Activated CD8-positive, alpha-beta memory T cell treated with anti-CD3 and anti-CD28 coated beads, Interleukin-2, amount 50 U/mL, for 1 hour (primary cell): ENCODE measurements around the gene MREG.
"Not testable (repeated sequence)": the region's sequence is repeated elsewhere in the genome, so short reads cannot be mapped to it uniquely, and the experiment has no call there.

Source experiments
- DNase-seq: peaks from one replicate; pipeline ENCODE4 v3.0.0-alpha.2; 2020; ENCODE audit errors: extremely low read depth

MREG gene

DNA sequence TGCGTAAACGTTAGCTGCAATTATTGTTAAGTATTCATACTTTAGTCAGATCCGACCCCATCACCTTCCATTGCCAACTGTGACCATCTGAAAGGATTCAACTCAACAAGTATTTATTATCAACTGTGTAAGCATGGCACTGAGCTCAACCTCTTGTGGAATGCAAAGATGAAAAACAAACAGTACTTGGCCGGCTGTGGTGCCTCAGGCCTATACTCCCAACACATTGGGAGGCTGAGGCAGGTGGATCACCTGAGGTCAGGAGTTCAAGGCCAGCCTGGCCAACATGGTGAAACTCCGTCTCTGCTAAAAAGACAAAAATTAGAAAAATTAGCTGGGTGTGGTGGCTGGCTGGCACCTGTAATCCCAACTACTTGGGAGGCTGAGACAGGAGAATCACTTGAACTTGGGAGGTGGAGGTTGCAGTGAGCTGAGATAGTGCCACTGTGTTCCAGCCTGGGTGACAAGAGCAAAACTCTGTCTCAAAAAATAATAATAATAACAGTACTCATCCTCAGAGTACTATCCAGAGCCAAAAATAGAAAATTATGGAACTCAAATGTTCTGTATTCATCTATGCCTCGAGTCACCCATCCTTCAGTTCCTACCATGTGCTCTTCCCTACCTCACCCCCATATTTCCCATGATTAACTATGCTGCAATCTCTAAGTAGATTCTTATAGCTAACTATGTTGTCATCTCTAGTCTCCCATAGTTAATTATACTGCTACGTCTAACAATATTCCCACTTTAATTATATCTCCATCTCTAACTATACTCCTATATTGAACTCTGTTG is 8.6 kb upstream of the MREG start:
- no peak for DNase-seq

DNA sequence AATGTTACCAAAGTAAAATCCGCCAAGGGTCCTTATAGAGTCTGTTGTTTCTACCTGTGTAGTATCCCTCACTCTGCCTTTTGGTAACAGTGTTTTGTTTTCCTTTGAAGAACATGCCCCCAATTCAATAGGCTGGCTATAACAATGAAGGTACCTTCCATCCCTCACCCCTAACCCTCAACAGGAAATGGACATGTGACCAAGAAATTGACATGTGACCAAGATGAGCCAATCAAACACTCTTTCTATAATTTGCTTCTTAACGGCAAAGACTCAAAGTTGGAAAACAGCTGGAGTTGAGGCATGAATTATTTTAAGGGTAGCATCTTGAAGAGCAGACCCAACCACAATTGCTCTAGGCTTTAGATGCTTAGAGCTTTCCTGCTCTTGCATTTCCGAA is 5.4 kb upstream of the MREG start:
- no peak for DNase-seq

GRCh38 chr2:216017365-216017764 is 4.0 kb upstream of the MREG start:
- DNase-seq = no peak

DNA sequence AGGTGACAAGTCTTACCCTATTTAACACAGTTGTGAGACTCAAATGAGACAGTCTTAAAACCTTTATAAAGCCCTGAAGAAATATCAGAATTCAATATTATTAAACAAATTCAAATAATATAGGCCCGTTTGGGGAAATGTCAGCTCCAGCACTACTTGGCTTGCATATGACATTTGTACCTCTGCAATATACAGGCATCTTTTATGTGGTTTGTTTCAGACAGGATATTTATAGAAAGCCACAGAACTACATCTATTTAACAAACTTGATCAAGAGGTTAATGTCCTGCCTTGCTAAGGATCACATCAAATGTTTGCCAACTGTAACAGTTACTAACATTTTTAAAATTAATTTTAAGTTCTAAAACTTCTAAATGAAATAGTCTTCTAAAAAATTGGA is 3.2 kb upstream of the MREG start:
- DNase-seq = no peak

DNA sequence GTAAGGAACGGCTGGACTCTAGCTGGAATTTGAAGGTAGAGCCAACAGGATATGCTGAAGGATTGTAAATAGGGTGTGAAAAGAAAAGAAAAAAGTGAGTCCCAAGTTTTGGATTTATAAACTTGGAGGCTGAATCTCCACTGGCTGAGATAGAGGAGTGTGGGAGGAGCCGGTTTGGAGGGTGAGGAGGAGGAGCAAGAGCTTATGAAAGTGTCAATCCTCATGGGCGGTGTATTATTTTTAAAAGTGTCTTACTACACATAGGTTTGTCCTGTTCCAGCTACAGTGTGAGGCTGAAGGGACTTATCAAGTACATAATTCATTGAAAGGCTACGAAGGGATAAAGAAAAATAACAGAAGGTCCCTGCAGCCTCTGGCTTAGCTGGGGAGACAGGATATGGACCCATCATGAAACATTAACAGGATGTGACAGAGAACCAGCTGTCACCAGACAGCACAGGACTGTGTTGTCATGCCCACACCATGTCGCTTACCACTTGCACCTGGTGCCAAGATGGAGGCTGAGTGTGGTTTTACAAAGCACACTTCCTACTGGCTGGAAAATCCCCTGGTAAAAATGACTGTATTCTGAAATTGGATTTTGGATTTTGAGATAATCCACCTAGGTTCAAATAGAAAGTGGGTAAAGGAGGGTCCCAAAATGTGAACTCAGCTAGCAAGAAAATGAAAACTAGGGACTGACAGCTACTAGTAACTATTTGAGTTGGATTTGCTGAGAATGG is 2.5 kb upstream of the MREG start:
- peak; percentile 20 for DNase-seq

DNA sequence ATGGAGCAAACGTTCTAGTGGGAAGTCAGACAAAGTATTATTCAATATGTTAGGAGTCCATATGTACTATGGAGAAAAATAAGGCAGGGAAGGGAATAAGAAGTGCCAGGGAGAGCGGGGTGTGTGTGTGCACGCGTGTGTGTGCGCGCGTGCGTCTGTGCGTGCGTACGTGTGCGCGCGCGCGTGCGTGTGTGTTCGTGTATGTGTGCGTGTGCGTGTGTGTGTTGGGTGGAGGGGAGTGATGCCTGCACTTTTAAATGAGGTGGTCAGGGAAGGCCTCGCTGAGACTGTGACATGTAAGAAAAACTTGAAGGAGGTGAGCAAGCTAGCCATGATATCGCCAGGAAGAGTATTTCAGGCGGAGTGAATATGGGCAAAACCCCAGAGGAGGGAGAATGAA is 1.6 kb upstream of the MREG start:
- DNase-seq = no peak

GRCh38 chr2:216014006-216014405 is 655 bp upstream of the MREG start:
- no peak for DNase-seq

DNA sequence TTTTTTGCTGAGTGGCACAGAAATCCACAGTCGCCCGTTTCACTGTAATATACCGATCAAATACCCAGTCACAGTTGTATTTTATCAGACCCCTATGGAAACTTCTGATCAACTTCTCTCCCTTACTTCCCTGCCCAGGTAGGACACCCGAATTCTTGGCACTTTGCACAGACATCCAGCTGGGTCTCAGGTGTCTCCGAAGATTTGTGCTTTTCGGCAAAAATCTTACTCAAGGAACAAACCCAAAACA is 596 bp downstream of the MREG start:
- no peak for DNase-seq

- no peak for DNase-seq
Observed at GRCh38 chr2:216012133-216012829, 1.1 kb downstream of the MREG start.

GRCh38 chr2:216009215-216009614 is 4.1 kb downstream of the MREG start:
- not testable (repeated sequence) for DNase-seq

- DNase-seq = no peak
Observed at GRCh38 chr2:216008387-216008786, 5.0 kb downstream of the MREG start.

DNA sequence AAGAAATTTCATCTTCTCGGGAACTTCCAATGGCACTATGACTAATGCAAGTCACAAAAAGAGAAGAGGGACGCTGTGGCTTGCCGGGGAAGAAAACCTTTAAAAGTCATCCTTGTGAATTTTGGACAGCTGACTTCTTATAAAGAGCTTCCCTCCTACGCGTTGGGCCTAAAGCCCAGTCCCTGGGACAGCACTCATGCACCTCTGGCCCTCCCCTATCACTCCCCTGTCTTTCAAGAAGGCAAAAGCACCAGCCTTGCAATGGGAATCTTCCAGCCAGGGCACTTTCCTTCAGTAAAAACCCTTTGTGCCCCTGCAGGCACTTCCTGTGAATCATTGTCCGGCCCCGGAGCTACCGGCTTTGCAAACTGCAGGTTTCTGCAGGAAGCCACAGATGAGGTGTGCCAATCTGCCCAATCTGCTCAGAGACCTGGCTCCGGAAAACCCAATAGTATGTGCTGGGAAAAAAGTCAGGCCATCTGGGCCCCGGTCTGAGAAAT is 7.1 kb downstream of the MREG start:
- DNase-seq = no peak

DNA sequence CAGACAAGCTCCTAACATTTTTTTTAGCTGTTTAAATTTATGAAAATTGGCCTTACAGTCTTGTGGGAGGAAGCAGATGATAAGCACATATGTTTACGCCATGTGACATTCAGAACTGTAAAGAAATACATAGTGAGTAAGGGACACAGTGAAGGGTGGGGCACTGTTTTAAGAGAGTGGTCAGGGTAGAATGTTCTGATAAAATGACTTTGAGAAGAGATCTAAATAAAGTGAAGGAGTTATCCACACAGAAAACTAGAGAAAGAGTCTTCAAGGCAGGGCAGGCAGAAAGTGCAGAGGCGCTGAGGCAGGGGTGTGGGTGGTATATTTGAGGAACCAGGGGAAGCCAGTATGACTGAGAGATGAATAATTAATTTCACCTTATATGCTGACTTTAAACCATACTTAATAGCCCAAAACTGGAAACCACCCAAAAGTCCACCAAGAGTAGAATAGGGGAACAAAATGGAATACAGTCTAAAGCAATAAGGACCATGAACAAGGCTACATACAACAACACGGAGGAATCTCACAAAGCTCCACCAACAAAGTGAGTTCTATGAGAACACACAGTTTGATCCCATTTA is 8.6 kb downstream of the MREG start:
- no peak for DNase-seq

DNA sequence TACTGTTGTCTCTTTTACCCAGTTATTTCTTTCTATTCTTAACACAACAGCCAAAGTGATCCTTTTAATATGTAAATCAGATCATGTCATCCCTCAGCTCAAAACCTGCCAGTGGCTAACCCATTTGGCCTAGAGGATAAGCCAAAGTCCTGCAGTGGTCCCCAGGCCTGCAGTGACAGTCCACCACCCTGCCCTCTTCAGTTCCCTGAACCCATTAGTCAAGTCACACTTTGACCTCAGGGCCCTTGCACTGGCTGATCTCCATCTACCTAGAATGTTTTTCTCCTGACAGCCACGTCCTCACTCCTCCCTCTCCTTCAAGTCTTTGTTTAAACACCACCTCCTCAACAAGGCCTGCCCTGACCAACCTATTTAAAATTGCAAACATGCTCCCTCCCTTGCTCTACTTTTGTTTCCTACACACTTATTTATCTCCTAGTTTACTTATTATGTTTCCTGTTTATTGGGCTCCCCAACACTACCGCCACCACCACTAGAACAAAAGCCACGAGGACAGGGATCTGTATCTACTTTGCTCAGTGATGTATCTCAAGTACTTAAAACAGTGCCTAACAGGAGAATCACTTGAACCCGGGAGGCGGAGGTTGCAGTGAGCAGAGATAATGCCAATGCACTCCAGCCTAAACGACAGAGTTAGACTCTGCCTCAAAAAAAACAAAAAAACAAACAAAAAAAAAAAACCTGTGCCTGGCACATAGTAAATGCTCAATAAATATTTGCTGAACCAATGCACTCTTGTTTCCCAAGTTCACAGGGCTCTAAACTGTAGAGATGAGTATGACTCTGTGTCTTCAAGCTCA is 9.3 kb downstream of the MREG start:
- DNase-seq = no peak

- DNase-seq = no peak
Observed at GRCh38 chr2:216002693-216003092, 10.7 kb downstream of the MREG start.

DNA sequence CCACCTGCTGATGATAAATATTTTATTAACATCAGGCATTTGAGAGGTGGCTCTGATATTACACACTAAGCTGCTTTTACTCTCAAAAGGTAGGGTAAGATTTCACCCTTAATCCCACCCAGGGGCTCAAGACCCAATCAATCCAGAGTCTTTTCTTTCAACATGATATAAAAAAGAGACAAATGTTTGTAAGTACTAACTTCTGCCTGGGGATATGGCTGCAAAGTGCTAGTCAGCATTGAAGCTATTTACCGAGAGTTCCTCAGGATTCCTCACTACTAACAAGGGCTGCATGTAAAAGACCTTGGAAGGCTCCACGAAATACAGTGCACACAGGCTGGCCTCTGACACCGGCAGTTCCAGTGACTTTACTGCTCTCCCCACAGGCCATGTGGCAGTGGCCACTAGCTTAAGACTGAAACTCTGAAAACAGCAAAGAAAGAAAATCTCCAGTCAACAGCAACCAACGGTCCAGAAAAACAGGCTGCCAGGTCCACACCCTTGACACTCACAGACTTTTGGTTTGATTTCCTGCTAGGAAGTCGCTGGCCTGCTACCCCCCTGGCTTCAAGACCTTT is 11.2 kb downstream of the MREG start:
- no peak for DNase-seq

DNA sequence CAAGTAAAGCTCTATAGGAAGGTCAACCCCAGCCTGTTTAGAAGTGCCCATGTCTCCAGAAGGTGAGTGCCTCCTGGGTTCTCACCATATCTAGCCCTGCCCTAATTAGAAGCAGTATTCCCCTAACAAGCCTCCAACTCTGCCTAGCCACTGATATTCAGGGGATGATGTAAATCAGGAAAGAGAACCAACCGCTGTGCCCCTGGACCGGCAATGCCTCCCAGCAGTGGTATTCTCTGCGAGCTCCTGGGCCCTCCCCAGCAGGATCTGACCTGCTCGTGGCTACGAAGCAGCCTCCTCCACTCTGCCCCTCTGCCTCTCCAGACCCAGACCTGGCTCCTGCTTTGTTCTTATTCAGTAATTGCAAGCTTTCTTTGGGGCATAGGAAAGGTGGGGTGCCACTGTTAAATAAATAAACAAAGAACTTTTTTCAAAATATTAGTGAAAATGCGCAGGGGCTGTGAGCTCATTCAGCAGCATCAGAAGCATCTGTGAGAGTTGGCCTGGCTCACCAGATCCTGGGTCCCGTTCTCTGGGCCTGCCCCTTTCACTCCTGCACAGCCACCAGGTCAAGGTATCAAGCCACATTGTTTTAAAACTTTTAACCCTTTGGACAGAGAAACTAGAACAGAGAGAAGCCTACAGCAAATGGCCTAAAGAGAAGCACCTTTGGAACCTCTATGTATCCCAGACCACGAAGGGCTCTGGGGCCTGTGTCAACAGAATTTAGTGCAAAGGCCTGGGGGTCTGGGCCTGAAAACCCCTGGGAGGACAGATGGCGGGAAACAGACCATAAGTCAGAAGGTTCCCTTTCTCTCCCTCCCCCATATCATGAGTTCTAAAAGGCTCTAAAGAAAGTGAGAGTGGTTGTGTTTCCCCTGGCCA is 11.9 kb downstream of the MREG start:
- DNase-seq = no peak

DNA sequence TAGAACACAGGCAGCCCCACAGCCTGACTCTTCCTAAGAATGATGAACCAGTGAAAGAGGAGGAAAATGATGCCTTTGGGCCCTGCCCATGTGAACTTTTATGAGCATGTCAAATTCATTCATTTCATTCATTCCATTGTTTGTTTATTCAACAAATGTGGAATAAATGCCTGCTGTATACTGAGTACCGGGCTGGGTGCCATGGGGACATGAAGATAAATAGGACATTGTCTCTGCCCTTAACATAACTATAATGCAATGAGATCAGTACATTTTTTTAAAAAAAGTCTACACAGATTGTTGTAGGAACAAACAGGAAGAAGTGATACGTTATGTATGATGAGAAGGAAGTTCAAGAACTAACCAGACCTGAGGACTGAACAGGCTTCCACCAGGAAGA is 14.7 kb downstream of the MREG start:
- no peak for DNase-seq

- no peak for DNase-seq
Observed at GRCh38 chr2:215997219-215997618, 16.1 kb downstream of the MREG start.

DNA sequence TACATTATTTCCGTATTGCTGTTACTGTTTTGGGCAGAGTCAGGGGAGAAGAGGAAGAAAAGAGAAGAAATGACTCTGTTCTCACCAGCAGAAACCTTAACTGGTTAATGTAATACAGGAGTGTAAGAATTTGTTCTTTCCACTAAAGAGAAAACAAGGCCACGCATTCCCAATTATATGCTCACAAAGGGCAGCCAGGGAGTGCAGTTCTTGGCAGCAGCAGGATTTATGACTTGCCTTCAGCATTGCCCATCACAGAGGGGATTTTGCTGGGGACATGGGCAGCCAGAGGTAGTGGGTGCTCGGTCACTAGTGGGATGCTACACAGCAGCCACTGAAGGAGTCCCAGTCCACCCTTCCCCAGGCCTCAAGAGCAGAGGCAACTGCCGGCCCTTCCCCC is 18.4 kb downstream of the MREG start:
- DNase-seq = no peak
